ENCODE results near the gene NOL6.

- no peak for TF ChIP-seq CTCF (conservative IDR thresholded peaks at IDR 0.05)
- no peak for TF ChIP-seq ZFX (IDR thresholded peaks at IDR 0.05)
Measured at GRCh38 chr9:33475357-33475756, 1.6 kb upstream of the NOL6 start.
